Inferior parietal cortex (tissue), 1 donor: ENCODE data around the gene PTPRZ1.

Source experiments
- DNase-seq: peaks from one replicate; pipeline ENCODE4 v3.0.0-alpha.2; 2016; ENCODE audit errors: extremely low spot score

Gene PTPRZ1

DNA sequence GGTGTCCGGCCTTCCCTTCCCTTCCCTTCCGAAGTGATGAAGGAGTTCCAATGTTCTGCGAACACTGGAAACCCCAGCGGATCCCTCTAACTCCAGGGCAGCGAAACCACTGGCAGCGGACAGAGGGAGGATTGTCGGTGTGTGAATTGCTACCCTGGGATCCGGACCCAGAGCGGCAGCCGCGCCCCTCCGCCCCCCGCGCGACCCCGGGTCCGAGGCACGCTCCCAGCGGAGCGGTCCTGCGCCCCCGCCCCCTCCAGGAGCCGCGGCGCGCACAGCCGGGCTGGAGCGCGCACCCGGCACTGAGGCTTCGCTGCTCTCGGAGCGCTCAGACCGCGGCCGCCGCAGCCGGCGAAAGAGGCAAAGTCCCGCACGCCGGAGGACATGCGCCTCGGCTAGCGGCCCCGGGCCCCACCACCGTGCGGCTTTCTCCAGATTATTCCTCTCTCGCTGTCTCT lies at the start of gene PTPRZ1:
Gene PTPRZ1, plus strand, starts transcription at position 331 of the 458 bp plus-strand sequence. CDS start 339 bp downstream, outside the sequence.
- DNase-seq = no peak

DNA sequence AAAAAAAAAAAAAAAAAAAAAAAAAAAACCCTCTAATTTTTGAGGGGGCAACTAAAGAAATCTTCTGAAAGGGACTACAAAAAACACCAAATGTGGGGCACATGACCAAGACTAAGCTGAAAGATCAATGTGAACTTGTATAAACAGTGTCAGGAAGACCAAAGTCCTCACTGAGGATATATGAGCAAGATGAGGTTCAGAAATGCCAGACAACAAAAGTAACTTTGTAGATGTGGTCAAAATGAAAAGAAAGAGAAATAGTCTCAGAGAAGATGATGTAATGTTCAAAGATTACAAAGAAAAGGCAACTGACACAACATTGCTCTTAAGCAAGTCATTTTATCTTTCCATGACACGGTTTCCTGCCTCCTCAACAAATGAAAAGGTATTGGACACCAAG lies 48.7 kb upstream of the PTPRZ1 start:
- no peak for DNase-seq

DNA sequence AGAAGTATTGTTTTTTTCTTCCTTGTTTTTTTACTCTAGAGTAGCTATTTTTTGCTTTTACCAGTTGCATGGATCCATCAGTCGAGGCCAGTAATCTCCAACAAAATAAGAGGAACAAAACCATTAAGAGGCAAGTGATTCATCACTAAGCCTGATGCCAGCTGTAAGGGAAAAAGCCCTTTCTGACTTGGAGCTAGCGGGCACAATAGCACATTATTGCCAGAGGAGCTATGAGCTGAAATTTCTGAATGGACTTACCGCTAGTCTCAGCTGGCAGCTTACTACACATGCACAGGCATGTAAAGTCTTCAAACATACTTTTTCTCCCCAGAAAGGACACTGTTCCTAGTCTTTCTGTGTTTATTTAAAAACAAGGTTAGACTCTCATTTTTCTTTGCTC lies 41.6 kb upstream of the PTPRZ1 start:
- DNase-seq = peak; percentile 30

DNA sequence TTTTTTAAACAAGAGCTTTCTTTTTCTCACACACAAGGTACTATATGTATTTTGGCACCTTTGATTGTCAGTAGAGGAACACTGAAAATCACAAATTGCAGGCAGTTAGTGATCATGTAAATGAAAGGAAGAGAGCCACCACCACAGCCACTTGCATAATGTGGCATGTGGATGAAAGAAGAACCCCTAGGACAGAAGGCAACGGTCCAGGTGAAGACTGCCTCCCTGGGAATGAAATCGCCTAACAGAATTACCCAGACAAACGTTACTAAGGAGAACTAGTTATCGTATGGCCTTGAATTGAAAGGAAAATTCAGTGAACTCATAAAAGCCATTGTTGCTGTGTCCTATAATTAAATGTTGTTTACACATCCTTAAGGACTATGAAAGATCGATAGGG lies 41.2 kb upstream of the PTPRZ1 start:
- DNase-seq = no peak

DNA sequence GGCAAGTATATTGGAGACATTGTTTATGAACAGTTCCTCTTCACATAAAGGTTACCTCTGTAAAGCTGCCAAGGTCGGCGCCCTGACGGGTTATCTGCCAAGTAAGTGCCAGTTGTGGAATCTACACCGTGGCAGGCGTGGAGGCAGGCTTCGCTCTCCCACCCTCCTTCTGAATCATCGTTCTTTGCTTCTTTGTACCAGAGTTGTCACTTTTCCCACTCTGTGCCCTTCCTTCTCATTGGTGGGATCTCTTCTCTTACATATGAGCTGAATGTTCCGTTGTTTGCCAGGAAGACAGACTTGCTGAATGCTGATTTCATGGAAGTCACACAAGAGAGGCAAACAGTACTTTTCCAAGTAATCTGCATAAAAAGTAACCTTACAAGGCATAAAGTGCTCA lies 40.6 kb upstream of the PTPRZ1 start:
- peak; percentile 8 for DNase-seq

DNA sequence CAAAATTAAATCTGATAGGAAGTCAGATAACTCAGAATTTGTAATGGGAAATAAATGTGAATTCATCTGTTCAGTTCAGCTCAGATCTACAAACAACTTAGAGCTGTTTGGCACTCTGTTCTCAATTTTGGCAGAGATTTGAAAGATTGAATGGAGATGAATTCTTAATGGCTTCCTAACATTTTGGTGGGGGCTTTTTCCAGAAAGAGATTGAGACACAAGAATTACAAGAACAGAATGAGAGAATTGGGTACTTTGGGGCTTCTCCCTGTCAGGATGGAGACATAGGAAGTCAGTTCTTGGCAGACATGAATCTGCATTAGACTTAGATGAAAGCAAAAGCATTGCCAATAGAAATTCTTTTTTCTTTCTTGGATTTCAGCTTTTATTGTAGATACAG lies 39.0 kb upstream of the PTPRZ1 start:
- peak; percentile 9 for DNase-seq

DNA sequence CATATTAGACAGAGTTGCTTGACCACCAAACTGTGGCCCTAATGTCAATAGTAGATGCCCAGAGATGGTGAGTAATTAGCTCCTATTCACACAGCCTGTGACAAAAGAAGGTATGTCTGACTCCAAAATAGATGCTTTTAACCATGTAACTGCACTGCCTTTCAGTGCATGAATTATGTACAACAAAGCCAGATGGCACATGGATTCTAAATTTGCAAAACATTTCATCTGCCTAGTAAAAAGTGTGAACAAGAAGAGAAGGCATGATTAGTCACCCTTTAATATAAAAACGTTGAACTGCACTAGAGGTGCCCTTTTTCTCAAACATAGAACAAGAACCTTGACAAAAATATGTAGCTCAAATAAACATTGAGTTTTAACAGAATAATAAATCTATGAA lies 35.5 kb upstream of the PTPRZ1 start:
- DNase-seq = no peak

DNA sequence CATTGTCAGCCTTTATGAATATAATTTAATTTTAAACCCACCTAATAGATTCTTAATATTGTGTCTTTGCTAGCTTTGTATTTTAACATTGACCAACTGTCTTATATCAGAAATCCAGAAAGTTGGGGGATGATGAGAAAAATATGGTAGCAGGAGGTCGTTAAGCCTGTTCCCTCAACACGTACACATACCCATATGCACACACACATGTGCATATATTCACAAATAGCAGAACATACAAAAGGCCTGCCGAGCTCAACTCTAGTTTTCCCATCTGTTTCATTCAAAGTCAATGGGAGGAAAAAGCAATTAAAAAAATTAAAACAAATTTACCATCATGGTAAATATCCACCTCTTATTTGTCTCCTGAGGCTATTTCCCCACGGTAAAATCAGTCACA lies 25.9 kb upstream of the PTPRZ1 start:
- no peak for DNase-seq

DNA sequence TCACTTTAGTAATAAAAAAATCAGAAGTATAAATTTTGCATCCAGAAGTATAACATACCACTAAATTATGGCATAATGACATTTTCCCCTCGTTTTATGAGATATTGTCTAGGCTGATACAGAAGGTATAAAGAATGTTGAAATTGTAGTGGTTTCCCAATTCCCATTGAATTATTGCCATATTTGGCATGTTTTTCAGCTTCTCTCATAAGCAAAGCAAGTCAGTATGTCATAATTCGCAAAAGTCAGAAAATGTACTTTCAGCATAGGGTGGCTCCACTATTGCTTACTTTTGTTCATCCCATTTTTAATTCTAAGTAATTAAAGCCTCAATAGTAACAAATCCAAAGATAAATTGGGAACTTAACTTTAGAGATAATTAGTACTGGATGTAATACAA lies 19.7 kb upstream of the PTPRZ1 start:
- no peak for DNase-seq

DNA sequence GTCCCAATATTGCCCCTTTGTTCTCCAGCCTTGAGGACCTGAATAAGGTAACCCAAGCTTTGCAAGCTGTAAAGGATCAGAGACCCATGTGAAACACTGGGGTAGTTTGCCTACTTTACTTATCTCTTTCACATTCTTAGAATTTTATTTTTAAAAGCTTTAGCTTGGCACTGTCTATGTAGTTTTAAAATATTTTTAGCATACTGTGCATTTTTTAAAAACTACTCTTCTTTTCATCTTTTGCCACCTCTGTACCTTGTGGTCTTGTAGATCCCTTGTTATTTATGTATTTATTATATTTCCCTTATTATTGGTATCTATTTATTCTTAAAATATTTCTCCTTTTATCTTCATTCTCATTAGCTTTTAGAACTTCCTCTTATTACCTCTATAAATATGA lies 12.0 kb upstream of the PTPRZ1 start:
- no peak for DNase-seq

DNA sequence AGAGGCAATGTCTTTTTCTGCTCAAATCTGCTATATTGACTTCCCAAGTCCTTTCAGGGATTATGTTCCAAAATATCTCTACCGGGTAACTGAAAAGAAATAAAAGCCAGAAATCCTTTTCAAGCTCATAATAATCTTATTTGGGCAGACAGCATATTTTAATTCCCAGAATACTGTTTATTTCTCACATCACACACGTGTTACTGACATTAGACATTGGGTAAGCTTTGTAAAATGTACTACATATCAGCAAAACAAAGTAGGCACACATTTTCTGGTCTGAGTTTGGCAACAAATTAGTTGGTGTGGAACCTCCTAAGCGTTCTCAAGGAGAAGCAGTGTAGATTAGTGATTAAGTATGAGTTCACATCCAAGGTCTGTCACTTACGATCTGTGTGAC lies 10.4 kb upstream of the PTPRZ1 start:
- DNase-seq = no peak

DNA sequence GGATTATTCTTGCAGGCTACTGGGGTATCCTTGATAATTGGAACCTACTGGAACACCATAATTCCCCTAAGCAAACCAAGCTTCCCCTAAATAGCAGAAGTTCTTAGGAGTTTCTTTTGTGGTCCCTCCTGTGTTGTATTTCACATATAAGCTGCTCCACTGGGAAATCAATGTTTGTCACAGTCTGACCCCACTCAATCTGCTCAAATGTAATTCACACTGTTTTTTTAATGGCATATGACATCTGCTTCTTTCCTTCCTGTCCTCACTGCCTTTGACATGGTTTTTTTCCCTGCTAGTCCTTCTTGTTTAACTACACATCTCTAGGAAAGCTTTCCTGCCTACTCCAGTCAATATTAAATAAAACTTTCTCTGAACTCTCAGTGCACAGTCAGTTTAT lies 1.8 kb upstream of the PTPRZ1 start:
- DNase-seq = no peak

DNA sequence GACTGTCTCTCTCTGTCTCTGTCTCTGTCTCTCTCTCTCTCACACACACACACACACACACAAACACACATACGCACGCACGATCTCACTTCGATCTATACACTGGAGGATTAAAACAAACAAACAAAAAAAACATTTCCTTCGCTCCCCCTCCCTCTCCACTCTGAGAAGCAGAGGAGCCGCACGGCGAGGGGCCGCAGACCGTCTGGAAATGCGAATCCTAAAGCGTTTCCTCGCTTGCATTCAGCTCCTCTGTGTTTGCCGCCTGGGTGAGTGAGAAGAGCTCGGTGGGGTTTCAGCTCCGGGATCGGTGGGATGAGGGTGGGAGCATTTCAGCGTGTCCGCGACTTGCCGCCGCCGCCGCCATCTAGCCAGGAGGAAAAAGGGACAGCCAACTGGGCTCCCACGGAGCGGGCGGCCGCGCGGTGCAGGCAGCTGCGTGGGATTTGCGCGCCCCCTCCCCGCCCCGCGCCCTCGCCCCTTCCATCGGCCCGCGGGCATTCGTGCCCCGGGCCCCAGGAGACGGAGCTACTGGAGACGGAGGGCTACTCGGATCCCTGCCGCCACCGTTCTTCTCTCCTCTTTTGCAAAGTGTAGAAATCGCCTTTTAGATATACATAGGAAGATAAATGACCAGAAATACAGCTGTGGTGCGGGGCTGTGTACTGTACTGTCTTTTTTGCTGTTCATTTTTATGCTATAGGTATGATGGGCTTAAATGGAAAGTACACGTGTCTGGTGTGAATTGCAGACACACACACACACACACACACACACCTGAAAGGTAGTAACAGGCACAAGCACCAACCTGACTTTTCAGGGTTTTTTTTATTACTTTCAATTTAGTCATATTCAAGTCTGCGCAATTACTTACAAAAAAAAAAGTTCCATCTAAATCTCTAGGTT lies 581 bp downstream of the PTPRZ1 start:
- no peak for DNase-seq

DNA sequence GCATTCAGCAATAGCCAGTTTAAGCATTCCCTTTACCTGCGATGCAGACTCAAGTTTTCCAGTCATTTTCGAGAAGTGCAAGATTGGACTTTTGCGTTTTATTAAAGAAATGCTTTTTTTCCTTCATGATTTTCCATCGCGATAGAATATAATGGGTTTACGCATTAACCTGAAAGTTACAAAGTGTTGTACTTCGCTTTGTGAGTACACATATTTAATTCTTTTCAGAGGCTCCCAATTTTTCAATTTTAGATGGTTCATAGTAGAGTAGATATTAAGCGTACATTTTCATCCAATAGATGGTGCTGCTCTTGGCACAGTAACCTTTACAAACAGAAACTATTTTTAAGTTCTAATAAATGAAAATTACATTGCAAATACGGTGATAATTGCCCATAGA lies 1.3 kb downstream of the PTPRZ1 start:
- DNase-seq = no peak

DNA sequence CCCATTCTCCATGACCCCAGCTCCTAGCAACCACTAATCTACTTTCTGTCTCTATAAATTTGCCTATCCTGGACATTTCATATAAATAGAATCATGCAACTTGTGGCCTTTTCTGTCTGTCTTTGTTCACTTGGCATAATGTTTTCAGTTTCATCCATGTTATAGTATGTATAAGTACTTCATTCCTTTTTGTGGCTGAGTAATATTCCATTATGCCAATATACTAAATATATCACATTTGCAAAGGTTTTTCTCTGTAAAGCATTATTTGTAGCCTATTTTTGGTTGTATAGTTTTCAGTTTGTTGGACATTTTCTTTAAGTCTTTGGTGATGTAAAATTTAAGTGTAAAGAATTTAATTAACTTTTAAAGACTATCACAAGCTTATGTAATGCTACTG lies 2.2 kb downstream of the PTPRZ1 start:
- DNase-seq = no peak

DNA sequence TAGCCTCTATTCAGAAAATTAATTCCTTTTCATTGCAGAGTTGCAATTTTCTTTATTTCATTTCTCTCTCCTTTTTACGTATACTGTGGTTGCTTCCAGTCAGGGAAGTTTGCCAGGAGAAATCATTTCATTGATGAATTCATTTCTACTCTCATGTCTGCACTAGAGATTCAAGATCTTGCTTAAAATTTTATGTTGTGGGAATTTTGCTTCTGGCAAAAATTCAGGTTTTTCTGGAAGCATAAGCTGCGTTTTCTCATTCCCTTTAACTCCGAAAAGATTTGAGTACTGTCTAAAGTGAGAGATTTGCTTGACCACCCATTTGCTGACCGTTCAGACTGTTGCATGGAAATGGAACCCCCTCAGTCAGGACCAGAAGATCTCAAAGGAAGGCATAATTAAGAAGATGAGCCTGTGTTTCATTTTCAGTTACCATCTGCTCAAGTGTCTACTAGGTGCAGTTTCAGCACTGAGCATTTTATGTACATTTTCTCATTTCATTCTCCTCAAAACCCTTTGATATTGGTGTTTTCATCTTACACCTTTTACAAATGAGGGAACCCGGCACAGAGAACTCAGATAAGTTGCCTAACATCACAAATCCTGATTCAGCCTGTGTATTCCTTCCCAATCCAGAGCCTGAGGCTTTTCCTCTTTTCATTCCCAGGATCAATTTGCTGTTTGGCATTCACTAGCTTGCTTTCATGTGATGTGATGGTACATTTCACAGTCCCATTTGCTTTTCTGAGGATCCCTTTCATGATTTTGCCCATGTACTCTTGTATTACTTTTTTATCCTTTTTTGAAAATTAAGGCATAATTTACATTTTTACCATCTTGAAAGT lies 3.9 kb downstream of the PTPRZ1 start:
- no peak for DNase-seq

DNA sequence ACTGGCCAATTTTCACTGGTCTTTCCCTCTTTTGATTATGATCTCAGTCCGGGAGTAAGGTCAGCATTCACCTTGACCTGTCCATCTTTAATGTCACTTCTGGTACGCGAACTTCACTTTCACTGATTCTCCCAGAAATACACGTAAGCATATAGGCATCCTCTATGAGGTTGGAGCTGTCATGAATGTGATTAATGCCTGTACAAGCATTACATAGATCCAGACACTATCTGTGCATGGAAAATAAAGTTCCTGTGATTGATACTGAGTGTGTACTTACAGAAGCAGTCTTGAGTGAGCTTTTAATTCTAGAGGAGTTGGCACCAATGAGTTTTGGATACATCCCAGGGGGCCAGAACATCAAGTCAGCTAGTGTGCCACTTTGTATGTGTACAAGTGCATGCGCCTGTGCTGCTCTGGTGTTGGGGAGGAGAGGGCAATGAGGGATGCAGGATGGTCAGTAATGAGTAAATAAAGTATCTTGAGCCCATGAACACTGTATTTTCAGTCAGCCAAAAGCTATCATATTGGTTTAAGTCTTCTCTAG lies 6.0 kb downstream of the PTPRZ1 start:
- DNase-seq = no peak

DNA sequence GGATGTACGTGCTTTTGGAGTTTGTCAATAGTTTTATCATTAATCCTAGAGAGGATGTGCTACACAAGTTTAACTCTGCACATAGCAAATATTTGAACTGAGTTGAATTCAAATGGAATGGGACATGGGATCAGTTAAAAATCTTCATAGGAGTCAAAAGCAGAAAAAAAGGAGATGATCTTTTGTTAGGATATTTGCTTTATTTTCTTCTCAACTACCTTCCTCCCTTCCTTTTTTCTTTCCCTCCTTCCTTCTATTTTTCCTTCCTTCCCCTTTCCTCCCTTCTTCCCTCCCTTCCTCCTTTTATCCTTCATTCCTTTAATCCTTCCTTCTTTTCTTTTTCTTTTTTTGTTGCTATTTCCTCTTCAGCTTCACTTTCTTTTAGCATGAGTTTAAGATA lies 6.6 kb downstream of the PTPRZ1 start:
- no peak for DNase-seq

DNA sequence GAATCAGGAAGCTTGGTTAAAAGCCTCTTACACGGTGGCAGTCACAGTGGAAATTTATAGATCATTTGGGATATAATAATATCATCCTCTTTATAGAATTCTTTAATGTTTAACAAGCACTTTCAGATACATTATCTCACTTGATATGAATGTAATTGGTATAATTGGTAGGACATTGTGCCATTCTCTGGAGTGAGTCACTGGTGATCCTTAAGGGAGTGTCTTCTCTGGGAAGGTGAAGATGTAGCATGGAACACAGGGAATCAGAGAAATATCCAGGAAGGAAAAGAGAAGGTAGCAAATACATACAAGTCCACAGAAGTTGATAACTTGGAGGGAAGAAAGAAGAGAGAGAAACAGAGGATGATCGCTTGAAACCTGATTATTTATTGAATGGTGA lies 9.8 kb downstream of the PTPRZ1 start:
- no peak for DNase-seq

DNA sequence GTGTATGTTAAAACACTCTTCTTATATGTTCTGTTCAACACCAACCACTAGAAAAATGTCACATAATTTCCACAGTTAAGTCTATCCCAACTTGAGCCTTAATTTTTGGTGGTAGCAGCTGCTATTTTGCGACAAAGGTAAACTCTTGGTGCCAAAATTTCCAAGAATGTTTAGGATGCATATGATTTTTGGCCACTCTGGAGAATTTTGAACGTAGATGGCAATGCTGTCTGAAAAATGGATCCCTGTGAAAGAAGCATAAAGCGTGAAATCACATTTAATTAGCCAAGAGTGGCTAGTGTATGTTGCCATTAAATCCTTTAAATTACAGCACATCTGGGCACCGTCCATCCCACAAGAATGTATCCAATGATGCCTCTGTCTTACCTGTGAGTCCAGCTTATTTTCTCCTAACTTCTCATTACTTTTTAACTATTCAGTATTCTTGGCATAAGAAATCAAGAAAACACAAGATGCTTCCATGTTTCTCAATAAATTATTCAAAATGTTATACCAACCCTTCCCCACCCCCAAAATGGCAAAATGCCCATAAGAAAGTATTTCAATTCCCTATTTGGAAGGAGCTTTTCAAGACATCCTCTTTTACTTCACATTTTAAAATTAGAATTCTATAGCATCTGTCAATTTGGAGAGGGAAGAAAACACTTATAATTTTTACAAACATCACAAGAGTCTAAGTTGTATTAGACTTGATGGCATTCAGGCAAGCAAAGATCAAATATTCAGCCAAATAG lies 12.4 kb downstream of the PTPRZ1 start:
- DNase-seq = no peak

DNA sequence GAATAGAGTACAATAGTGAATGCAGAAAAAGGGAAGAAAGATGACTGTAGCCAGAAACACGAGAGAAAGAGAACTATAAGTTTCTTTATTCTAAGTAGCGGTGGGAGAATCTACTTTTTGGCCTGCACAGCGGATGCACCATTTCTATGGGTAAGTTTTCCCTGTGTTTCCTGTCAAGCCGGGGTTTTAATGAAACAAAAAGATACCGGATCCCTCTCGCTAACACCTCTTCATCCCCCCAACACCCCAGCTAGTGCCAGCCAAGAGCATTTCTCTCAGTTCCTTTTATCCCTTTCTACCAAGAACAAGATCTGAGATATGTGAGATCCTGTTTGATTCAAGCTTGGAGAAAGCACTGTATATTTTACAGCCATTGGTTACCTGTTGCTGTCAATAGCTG lies 14.7 kb downstream of the PTPRZ1 start:
- DNase-seq = no peak

DNA sequence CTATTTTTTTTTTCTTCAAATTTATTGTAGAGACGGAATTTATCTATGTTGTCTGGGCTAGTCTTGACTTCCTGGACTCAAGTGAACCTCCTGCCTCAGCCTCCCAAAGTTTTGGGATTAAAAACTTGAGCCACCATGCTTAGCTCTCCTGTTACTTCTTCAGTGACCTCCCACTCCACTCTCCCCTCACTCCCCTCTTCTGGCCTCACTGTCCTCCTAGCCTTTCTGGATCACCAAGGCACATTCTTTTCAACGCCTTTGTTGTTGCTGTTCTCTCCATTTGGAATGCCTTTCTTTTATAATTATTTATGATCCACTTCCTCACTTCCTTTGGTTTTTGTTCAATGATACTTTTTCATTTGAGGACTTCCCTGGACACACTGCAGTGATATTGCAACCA lies 17.9 kb downstream of the PTPRZ1 start:
- DNase-seq = no peak
